GM10248 (cell line): Measurements from ENCODE around the gene USB1.

Experiments
- CTCF ChIA-PET: fragments of 300-600 bp; sonication (Branson Sonifier 250); formaldehyde crosslinking; extraction: SDS; loops from one replicate; lab custom pipeline; 2021; ENCODE audit warnings: antibody characterized with exemption; lab: Yijun Ruan, JAX
- POLR2A ChIA-PET: fragments of 350-650 bp; sonication (Branson Sonifier 250); formaldehyde crosslinking; extraction: SDS; loops from one replicate; lab custom pipeline; 2020; ENCODE audit warnings: antibody characterized with exemption; lab: Yijun Ruan, JAX
- DNase-seq: peaks from one replicate; pipeline ENCODE4 v3.0.0; 2012; ENCODE audit errors: extremely low spot score
- TF ChIP-seq, protein P1 (sequence below): IDR thresholded peaks from 2 replicates; pipeline ENCODE4 v1.5.1; 2012; ENCODE audit warnings: mild to moderate bottlenecking, low read depth; ENCODE audit errors: extremely low read depth, missing control alignments, control extremely low read depth

USB1 gene

DNA sequence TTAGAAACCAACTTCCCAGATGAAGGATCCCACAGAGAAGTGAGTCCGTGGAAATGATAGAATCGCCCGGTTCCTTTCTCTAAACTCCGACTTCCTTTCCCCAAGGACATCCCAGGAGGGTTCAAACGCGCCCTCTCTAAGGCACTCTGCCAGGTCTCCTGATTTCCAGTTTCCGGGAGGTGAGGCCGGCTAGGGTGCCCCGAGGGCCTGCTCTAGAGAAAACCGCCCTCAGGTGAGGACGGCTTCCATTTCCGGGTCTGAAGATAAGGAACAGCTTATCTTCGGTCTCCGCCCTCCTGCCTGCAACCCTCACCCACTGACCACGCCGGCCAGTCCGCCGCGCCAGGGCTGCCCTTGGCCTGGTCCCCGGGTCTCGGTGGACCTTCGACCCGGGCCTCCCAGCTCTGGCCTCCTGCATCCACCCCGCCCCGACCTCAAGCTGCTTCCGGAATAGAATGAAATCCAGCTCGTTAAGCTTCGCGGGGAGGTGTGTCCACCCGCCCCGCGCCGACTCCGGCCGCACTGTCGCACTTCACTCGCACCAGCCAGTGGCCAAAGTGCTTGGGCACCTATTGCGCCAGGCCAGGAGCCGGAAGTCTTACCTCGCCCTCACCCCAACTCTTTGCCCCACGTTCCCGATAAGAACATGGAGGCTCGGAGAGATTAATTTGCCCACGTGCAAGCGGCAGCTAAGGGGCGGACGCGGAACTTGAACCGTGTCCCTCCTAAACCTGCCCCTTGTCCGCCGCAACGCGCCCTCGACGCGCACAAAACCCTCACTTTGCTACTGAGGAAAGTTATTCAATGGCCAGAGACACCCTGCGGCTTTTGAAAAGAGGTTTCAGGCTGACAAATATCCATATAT lies 23.5 kb downstream of the USB1 start:
- ChIA-PET POLR2A (no interaction called here), CTCF (interaction anchor here (1.1 to 2.5 kb wide), 2 partner anchors 73 to 97 kb away, joined by 4 to 8 read pairs; no protein-coding TSS in a partner anchor)
- DNase-seq = no peak
- TF ChIP-seq, protein P1, sequence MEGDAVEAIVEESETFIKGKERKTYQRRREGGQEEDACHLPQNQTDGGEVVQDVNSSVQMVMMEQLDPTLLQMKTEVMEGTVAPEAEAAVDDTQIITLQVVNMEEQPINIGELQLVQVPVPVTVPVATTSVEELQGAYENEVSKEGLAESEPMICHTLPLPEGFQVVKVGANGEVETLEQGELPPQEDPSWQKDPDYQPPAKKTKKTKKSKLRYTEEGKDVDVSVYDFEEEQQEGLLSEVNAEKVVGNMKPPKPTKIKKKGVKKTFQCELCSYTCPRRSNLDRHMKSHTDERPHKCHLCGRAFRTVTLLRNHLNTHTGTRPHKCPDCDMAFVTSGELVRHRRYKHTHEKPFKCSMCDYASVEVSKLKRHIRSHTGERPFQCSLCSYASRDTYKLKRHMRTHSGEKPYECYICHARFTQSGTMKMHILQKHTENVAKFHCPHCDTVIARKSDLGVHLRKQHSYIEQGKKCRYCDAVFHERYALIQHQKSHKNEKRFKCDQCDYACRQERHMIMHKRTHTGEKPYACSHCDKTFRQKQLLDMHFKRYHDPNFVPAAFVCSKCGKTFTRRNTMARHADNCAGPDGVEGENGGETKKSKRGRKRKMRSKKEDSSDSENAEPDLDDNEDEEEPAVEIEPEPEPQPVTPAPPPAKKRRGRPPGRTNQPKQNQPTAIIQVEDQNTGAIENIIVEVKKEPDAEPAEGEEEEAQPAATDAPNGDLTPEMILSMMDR = no peak

DNA sequence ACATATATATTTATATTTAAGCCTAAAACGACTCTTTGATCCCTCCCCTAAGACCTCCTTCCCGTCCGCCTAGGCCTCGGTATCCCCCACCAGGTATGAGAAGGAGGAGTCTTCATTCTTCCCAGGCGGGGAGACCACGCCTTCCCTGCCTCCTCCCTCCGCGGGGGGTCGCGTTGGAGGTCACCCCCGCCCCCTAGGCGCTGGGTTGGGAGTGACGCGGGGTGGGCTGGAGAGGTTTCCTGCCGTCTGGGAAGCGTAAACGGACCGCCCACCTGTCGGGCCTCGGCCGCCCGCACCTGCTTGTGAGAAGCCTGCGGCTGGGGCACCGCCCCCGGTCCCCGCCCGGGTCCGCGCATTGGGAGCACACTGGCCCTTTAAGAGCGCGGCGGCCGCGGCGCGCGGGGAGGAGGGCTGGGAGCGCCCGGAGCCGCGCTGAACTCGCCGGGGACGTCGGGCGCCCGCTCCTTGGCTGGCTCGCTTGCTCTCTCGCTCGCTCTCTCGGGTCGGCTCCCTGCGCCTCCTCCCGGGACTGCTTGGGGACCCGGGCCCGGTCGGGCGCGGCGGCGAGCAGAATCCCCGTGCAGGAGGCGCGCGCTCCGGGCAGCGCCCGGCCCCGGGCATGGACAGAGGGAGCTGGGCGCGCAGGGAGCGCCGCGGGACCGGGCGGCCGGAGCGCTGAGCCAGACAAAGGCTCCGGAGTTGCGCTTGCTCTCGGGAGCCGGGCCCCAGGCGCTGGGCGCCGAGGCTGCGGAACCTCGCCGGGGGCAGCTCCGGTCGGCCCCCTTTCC lies 24.3 kb downstream of the USB1 start, which contains the start of gene MMP15:
Gene MMP15, plus strand, starts transcription at position 404 of the 788 bp plus-strand sequence. CDS start 597 bp downstream, outside the sequence.
- TF ChIP-seq, protein P1 = no peak
- POLR2A ChIA-PET = no interaction called here

DNA sequence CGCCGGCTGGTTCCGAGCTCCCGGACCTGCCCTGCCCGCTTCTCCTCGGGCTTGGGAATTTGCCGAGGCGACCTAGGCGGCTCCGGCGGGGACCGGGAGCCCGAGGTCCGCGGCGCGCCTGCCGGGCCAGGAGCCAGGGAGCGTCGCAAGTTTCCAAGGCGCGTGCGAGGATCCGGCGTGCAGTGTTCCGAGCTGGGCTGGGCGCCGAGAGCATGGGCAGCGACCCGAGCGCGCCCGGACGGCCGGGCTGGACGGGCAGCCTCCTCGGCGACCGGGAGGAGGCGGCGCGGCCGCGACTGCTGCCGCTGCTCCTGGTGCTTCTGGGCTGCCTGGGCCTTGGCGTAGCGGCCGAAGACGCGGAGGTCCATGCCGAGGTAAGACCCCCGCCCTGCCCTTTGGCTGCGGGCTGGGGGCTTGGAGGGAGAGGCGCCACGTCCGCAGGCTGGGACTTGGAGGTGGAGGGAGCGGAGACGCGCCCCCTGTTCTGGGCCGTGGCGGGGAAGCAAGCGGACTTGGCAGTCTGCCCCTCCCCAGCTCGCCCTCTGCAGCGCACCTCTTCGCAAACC lies 25.0 kb downstream of the USB1 start:
- ChIA-PET CTCF (no interaction called here), POLR2A (no interaction called here)
- TF ChIP-seq, protein P1 = no peak
- DNase-seq = no peak

More for the DNA sequence above, 24.3 kb downstream of the USB1 start, which contains the start of gene MMP15:
- DNase-seq = peak; percentile 75
- CTCF ChIA-PET = interaction anchor here (1.1 to 2.5 kb wide), 2 partner anchors 72 to 96 kb away, joined by 4 to 8 read pairs; no protein-coding TSS in a partner anchor

DNA sequence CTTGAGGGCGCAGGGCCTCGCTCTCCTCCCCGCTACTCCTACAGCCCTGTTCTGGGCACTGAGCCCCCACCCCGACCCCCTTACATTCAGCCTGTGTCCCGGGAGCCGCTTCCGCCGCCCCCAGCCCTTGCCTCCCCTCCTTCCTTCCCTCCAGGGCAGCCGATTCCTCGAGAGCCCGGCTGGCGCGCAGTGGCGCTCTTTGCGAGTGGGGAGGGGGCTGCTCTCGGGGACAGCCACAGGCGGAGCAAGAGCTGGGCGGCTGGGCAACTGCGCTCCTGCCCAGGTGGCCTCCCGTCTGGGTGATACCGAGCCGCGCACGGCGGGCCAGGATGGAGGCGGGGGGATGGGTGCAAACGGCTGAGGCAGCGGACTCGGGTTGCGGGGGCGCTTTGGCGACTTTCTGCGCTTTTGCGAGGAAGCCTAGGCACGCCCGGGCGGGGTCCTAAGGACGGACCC lies 25.5 kb downstream of the USB1 start:
- POLR2A ChIA-PET = no interaction called here
- CTCF ChIA-PET = no interaction called here
- TF ChIP-seq, protein P1 = no peak
- DNase-seq = no peak

DNA sequence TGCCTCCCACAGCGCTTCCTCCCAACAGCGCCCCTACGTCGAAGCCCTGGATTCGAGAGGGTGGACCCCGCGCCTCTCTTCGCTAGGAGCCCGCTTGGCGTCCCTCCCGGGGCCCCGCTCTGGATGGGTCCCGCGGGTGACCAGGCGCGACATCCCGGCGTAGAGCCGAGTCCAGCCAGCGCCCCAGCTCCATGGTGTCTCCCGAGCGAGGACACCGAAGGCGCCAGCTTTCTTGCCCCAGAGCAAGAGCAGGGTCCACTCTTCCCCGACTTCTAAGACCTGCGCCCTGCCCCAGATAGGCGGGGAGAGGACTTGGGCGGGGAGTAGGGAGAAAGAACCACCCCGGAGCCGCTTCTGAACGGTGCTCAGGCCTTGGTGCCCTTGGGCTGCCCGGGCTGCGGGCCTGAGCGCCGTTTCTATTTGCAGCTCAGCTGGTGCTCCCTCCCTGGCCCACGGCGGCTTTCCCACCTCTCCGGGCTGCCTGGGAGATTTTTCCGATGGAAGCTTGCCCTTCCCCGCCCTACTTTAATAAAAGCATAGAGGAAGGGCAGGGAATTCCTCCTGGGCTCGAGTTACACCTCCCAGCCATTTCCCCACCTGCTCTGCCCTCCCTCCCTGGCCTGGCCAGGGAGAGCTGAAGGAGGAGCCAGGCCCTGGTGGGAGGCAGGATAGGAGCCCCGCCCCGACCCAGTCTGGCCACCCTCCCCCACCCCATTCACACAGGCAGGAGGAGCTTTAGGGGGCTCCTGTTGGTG lies 26.1 kb downstream of the USB1 start:
- TF ChIP-seq, protein P1 = no peak
- ChIA-PET POLR2A (no interaction called here), CTCF (interaction anchor here (1.9 kb wide), 1 partner anchor 9 kb away, joined by 6 read pairs; no protein-coding TSS in a partner anchor)
- no peak for DNase-seq
